ENCODE results near the gene STUB1. TPM values are rescaled to one million over a fixed set of nuclear protein-coding genes. Genes with fewer than 3 reads are reported as not detected.

Gene STUB1
- total and polyA plus RNA-seq, 4 experiments from 2014 or later: 97.2 to 181 (median 128) TPM

DNA sequence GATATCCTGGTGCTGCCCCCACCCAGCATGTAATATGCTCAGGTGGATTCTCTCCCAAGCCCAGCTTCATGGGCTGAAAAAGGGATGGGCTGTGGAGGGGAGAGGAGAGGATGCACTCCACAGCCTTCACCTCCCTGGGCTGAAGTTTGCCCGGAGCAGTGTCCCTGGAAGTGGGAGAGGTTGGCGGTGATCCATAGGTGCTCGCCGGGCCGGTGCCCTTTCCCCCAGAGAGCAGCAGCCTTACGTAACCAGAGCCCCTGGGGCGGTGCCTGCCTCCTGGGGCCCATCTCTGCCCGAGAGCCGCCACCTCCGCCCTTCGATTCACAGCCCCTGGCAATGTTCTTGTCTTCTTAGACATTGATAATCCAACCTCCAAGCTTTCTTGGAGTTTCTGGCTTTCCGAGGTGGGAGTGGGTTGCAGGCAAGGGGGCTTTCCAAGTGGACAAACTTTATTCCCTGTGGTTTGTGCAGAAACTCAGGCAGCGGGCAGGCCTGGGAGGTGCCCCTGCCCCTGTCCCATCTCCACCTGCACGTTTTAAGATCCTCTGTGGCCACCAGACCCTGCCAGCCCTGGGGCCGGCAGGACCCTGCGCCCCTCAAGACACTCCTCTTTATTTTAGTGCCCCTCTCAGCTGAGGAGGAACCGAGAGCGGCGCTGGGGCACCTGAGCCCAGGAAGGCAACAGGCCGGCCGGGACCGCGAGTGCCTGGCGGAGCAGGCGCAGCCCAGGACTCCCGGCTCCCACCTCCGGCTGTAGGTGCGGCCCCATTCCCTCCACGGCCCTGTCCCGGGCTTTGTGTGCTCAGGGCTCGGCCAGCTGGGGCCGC is 34.1 kb upstream of the STUB1 start:
- ChIA-PET POLR2A (ENCODE audit: partially characterized antibody) (interaction anchor here (1.3 kb wide), 1 partner anchor 9 kb away, joined by 4 read pairs; the partner anchor contains the start of gene METTL26), CTCF (ENCODE audit: partially characterized antibody) (no interaction called here)
- Mint-ChIP-seq H3K9me3 (no peaks in the 10 kb centered on the region), H3K4me3 (no peak overlapping the region), H3K27me3 (no peaks in the 10 kb centered on the region), H3K36me3 (no peaks in the 10 kb centered on the region), H3K4me1 (peaks cover 0 to 40% (median 8%) of the 10 kb centered on the region in 4 donors), H3K27ac (peak overlapping the region in 1 of 7 donors; percentile 69)
- Histone ChIP-seq H3K4me1 (ENCODE audit: insufficient read depth, low read length) (peaks cover 29% of the 10 kb centered on the region), H3K27ac (ENCODE audit: low read depth, low read length) (no peak overlapping the region), H3K9me3 (ENCODE audit: control insufficient read depth in 1 of 2, low read length in 2 of 2) (no peaks in the 10 kb centered on the region), H3K4me3 (ENCODE audit: low read length in 2 of 2) (no peak overlapping the region), H3K36me3 (ENCODE audit: insufficient read depth, low read length) (no peaks in the 10 kb centered on the region), H3K27me3 (ENCODE audit: insufficient read depth, low read length) (no peaks in the 10 kb centered on the region)
- intact Hi-C loops (cut with micrococcal nuclease): loop anchor here (5.0 kb wide), 1 partner anchor 141 kb away; the partner anchor contains the start of genes CHTF18 and RPUSD1
- no peak for DNase-seq

DNA sequence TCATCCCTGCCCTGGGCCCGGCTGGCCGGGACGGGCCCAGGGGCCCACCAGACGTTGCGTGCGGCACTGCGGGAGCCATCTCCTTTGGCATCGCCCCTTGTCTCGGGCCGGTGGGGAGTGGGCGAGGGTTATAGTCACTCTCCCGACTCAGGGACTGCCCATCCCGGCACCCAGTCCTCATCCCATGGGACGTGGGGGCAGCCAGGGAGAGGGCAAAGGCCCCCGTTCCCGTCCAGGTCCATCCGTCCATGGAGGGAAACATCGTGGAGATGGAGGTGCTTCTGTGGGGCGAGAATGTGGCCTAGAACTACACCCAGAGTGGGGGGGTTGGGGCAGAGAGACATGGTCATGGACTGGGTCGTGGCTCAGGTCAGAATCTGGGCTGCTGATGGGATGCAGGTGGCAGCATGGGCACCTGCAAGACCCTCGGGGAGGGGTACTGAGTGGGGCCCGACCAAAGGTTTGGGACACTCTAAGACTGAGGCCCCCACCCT is 33.5 kb upstream of the STUB1 start:
- Mint-ChIP-seq H3K9me3 (no peaks in the 10 kb centered on the region), H3K27ac (peak overlapping the region in 2 of 7 donors; percentile 18 to 41), H3K27me3 (no peaks in the 10 kb centered on the region), H3K4me3 (peak overlapping the region in 1 of 8 donors; percentile 28), H3K36me3 (no peaks in the 10 kb centered on the region), H3K4me1 (peaks cover 0 to 40% (median 8%) of the 10 kb centered on the region in 4 donors)
- H3K36me3 ChIP-seq (ENCODE audit: insufficient read depth, low read length): no peaks in the 10 kb centered on the region
- POLR2A ChIA-PET (ENCODE audit: partially characterized antibody): interaction anchor here (1.3 kb wide), 1 partner anchor 10 kb away, joined by 4 read pairs; the partner anchor contains the start of gene METTL26
- no peak overlapping the region for H3K27ac ChIP-seq (ENCODE audit: low read depth, low read length)
- no peaks in the 10 kb centered on the region for H3K9me3 ChIP-seq (ENCODE audit: control insufficient read depth in 1 of 2, low read length in 2 of 2)
- no peak for DNase-seq
- CTCF ChIA-PET (ENCODE audit: partially characterized antibody): no interaction called here
- intact Hi-C loops (cut with micrococcal nuclease): loop anchor here (5.0 kb wide), 1 partner anchor 141 kb away; the partner anchor contains the start of genes CHTF18 and RPUSD1
- H3K4me3 ChIP-seq (ENCODE audit: low read length in 2 of 2): no peak overlapping the region
- H3K4me1 ChIP-seq (ENCODE audit: insufficient read depth, low read length): peaks cover 24% of the 10 kb centered on the region
- no peaks in the 10 kb centered on the region for H3K27me3 ChIP-seq (ENCODE audit: insufficient read depth, low read length)

- no peaks in the 10 kb centered on the region for H3K36me3 Mint-ChIP-seq
- intact Hi-C loops (cut with micrococcal nuclease): loop anchor here (5.0 kb wide), 1 partner anchor 140 kb away; the partner anchor contains the start of genes CHTF18 and RPUSD1
- no peaks in the 10 kb centered on the region for H3K27me3 Mint-ChIP-seq
- no peak overlapping the region for H3K4me3 ChIP-seq (ENCODE audit: low read length in 2 of 2)
- H3K4me3 Mint-ChIP-seq: no peak overlapping the region
- H3K9me3 Mint-ChIP-seq: no peaks in the 10 kb centered on the region
- peaks cover 24% of the 10 kb centered on the region for H3K4me1 ChIP-seq (ENCODE audit: insufficient read depth, low read length)
- no peaks in the 10 kb centered on the region for H3K9me3 ChIP-seq (ENCODE audit: control insufficient read depth in 1 of 2, low read length in 2 of 2)
- DNase-seq: no peak
- ChIA-PET POLR2A (ENCODE audit: partially characterized antibody) (interaction anchor here (0.8 to 1.4 kb wide), 6 partner anchors 9 to 48 kb away, joined by 3 to 8 read pairs (median 4); partner anchors contain the start of genes JMJD8, METTL26 and WDR24), CTCF (ENCODE audit: partially characterized antibody) (interaction anchor here (1.5 kb wide), 1 partner anchor 11 kb away, joined by 8 read pairs; the partner anchor contains the start of gene METTL26)
- H3K27ac Mint-ChIP-seq: no peak overlapping the region
- no peak overlapping the region for H3K27ac ChIP-seq (ENCODE audit: low read depth, low read length)
- peaks cover 0 to 40% (median 8%) of the 10 kb centered on the region in 4 donors for H3K4me1 Mint-ChIP-seq
- no peaks in the 10 kb centered on the region for H3K27me3 ChIP-seq (ENCODE audit: insufficient read depth, low read length)
- H3K36me3 ChIP-seq (ENCODE audit: insufficient read depth, low read length): no peaks in the 10 kb centered on the region
Measured at GRCh38 chr16:647173-647902, 32.9 kb upstream of the STUB1 start.

DNA sequence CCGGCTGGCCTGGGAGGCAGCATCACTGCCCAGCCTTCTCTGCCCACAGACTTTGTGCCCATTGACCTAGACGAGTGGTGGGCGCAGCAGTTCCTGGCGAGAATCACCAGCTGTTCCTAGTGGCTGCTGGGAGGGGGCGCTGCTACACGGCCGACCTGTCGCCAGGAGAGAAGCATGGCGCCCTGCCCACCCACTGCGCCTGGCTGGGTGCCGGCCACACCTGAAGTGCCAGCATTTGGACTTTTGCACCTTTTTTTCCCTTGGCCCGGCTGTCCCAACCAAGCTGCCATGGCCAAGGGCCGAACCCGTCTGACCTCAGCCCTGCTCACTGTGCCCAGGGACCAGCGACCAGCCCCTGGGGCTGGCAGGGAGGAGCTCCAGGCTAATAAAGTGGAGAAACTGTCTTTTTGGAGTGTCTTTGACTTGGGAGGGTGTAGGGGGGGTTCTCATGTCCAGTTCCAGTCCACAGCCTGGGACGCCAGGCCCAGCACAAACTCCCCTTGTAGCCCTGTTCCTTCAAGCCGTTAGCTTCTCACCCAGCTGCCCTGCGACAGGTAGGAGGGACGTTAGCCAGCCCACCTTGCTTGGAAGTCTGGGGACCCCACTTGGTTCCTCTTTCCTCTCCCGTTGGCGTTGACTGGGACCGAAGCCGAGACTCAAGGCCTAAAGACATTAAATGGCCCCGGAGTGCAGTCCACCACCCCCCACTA is 32.0 kb upstream of the STUB1 start:
- intact Hi-C loops (cut with micrococcal nuclease): loop anchor here (2.0 to 5.0 kb wide), 3 partner anchors 21 to 139 kb away; partner anchors contain the start of genes CHTF18, JMJD8, RHOT2 and RPUSD1

GRCh38 chr16:648781-649589 is 31.2 kb upstream of the STUB1 start, which contains the start of gene WDR90:
Gene WDR90, plus strand, starts transcription at chr16:649365. Its CDS starts 52 bp downstream, at chr16:649417.
- peak within 1 kb of the TSS; percentile 3 to 53 for H3K4me3 ChIP-seq (ENCODE audit: low read length in 2 of 2)
- intact Hi-C loops (cut with micrococcal nuclease): loop anchor here (1.0 to 5.0 kb wide), 4 partner anchors 13 to 138 kb away; partner anchors contain the start of genes CHTF18, JMJD8, METTL26 and RHOT2
- no peaks in the 10 kb centered on the region for H3K36me3 Mint-ChIP-seq

More for the DNA sequence above, 32.0 kb upstream of the STUB1 start:
- Histone ChIP-seq H3K27ac (ENCODE audit: low read depth, low read length) (peak overlapping the region; percentile 79), H3K4me1 (ENCODE audit: insufficient read depth, low read length) (peaks cover 15% of the 10 kb centered on the region), H3K9me3 (ENCODE audit: control insufficient read depth in 1 of 2, low read length in 2 of 2) (no peaks in the 10 kb centered on the region), H3K27me3 (ENCODE audit: insufficient read depth, low read length) (no peaks in the 10 kb centered on the region), H3K4me3 (ENCODE audit: low read length in 2 of 2) (peak overlapping the region; percentile 3 to 53), H3K36me3 (ENCODE audit: insufficient read depth, low read length) (no peaks in the 10 kb centered on the region)
- ChIA-PET POLR2A (ENCODE audit: partially characterized antibody) (interaction anchor here (0.6 to 2.3 kb wide), 9 partner anchors 10 to 47 kb away, joined by 3 to 12 read pairs (median 6); partner anchors contain the start of genes JMJD8, METTL26, STUB1 and WDR24), CTCF (ENCODE audit: partially characterized antibody) (interaction anchor here (1.5 kb wide), 1 partner anchor 12 kb away, joined by 8 read pairs; the partner anchor contains the start of gene METTL26)
- peak overlapping the region; percentile 60 to 82 (median 71) for H3K4me3 Mint-ChIP-seq
- H3K27me3 Mint-ChIP-seq: no peaks in the 10 kb centered on the region
- peak in 3 of 5 donors; percentile 24 to 30 (median 26) for DNase-seq
- H3K36me3 Mint-ChIP-seq: no peaks in the 10 kb centered on the region
- H3K9me3 Mint-ChIP-seq: no peaks in the 10 kb centered on the region
- peaks cover 0 to 36% (median 8%) of the 10 kb centered on the region in 4 donors for H3K4me1 Mint-ChIP-seq
- H3K27ac Mint-ChIP-seq: peak overlapping the region; percentile 64 to 92 (median 87)

More at GRCh38 chr16:648781-649589, 31.2 kb upstream of the STUB1 start, which contains the start of gene WDR90:
- Mint-ChIP-seq H3K4me3 (peak within 1 kb of the TSS; percentile 60 to 82 (median 76)), H3K27ac (peak within 1 kb of the TSS; percentile 68 to 92 (median 87)), H3K27me3 (no peaks in the 10 kb centered on the region), H3K9me3 (no peaks in the 10 kb centered on the region), H3K4me1 (peaks cover 0 to 30% (median 8%) of the 10 kb centered on the region in 4 donors)
- Histone ChIP-seq H3K27ac (ENCODE audit: low read depth, low read length) (peak within 1 kb of the TSS; percentile 79), H3K27me3 (ENCODE audit: insufficient read depth, low read length) (no peaks in the 10 kb centered on the region), H3K36me3 (ENCODE audit: insufficient read depth, low read length) (no peaks in the 10 kb centered on the region), H3K9me3 (ENCODE audit: control insufficient read depth in 1 of 2, low read length in 2 of 2) (no peaks in the 10 kb centered on the region), H3K4me1 (ENCODE audit: insufficient read depth, low read length) (peaks cover 14% of the 10 kb centered on the region)
- POLR2A ChIA-PET (ENCODE audit: partially characterized antibody): interaction anchor here (0.7 to 2.7 kb wide), 10 partner anchors 9 to 47 kb away, joined by 3 to 23 read pairs (median 8); partner anchors contain the start of genes JMJD8, METTL26, RHOT2 and STUB1
- CTCF ChIA-PET (ENCODE audit: partially characterized antibody): interaction anchor here (0.8 to 1.5 kb wide), 3 partner anchors 12 to 18 kb away, joined by 3 to 8 read pairs (median 4); partner anchors contain the start of gene METTL26
- peak; percentile 88 to 93 (median 90) for DNase-seq

Data from CD4-positive, alpha-beta memory T cell (primary cell).